ENCODE results near the gene NEDD4L.

NEDD4L gene

GRCh38 chr18:58247363-58247834 lies 203.4 kb downstream of the NEDD4L start:
- Mint-ChIP-seq H3K27me3 (no peaks in the 10 kb centered on the region), H3K9me3 (no peaks in the 10 kb centered on the region), H3K4me3 (no peak overlapping the region), H3K4me1 (ENCODE audit: low read depth) (no peaks in the 10 kb centered on the region), H3K27ac (no peak overlapping the region), H3K36me3 (ENCODE audit: low read depth) (no peaks in the 10 kb centered on the region)

DNA sequence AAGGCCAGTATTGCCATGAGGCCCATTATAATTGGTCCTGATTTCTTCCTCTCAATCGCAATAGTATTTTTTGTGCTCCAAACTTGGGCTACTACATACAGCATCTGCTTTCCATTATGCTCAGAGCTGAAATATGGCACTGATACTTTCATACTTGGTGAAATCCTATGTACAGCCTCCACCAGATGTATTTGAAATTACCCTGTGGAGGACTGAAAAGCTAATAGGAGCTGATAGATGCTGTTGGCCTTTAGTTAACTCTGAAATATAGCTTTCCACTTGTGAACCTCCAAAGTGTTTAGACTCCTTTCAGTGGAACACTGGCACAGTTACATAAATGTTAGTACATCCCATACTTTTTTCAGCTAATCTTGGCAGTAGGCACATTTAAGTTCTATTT lies 205.7 kb downstream of the NEDD4L start:
- H3K36me3 Mint-ChIP-seq (ENCODE audit: low read depth): no peaks in the 10 kb centered on the region
- no peak overlapping the region for H3K27ac Mint-ChIP-seq
- H3K27me3 Mint-ChIP-seq: no peaks in the 10 kb centered on the region
- no peak overlapping the region for H3K4me3 Mint-ChIP-seq
- H3K4me1 Mint-ChIP-seq (ENCODE audit: low read depth): no peaks in the 10 kb centered on the region
- H3K9me3 Mint-ChIP-seq: no peaks in the 10 kb centered on the region

DNA sequence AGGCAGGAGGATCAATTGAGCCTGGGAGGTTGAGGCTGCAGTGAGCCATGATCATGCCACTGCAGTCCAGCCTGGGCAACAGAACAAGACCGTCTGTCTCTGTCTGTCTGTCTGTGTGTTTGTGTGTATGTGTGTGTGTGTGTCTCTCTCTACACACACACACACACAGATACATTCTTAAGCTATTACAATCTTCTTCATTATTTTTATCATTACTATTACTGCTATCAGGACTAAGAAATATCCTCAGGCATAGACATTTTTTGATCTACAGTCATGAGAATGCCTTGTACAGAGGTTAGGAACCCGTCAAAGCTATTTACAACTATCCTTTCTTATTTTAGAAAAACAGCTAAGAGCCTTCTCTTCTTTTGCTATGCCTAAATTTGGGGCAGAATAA lies 207.4 kb downstream of the NEDD4L start:
- no peaks in the 10 kb centered on the region for H3K4me1 Mint-ChIP-seq (ENCODE audit: low read depth)

GRCh38 chr18:58252166-58252565 lies 208.1 kb downstream of the NEDD4L start:
- Mint-ChIP-seq H3K27ac (no peak overlapping the region), H3K4me1 (ENCODE audit: low read depth) (no peaks in the 10 kb centered on the region), H3K36me3 (ENCODE audit: low read depth) (no peaks in the 10 kb centered on the region), H3K4me3 (no peak overlapping the region), H3K9me3 (no peaks in the 10 kb centered on the region), H3K27me3 (no peaks in the 10 kb centered on the region)

More for the DNA sequence above, 207.4 kb downstream of the NEDD4L start:
- no peaks in the 10 kb centered on the region for H3K9me3 Mint-ChIP-seq
- H3K27me3 Mint-ChIP-seq: no peaks in the 10 kb centered on the region
- no peak overlapping the region for H3K27ac Mint-ChIP-seq
- H3K36me3 Mint-ChIP-seq (ENCODE audit: low read depth): no peaks in the 10 kb centered on the region
- H3K4me3 Mint-ChIP-seq: no peak overlapping the region

- Mint-ChIP-seq H3K9me3 (no peaks in the 10 kb centered on the region), H3K4me3 (no peak overlapping the region), H3K27me3 (no peaks in the 10 kb centered on the region), H3K36me3 (ENCODE audit: low read depth) (no peaks in the 10 kb centered on the region), H3K4me1 (ENCODE audit: low read depth) (no peaks in the 10 kb centered on the region), H3K27ac (no peak overlapping the region)
These were observed 209.3 kb downstream of the NEDD4L start for GRCh38 chr18:58253318-58253717.

DNA sequence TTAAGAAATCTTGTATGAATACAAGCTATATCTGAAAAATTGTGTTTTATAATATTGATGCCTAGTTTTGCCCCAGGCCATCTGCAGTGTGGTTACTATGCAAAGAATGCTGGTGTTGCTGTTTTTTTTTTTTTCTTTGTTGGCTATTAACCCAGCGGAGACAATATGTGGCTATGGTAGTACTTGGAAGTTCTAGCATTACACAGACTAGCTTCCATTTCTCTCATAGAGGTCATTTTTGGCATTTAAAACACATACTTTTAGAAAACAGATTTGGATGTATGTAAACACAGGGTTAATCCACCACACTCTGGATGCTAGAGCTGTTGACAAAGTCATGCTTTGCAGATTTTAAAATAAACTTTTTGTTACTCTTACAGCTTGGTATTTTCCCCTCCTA lies 209.8 kb downstream of the NEDD4L start:
- H3K27ac Mint-ChIP-seq: no peak overlapping the region
- no peak overlapping the region for H3K4me3 Mint-ChIP-seq
- no peaks in the 10 kb centered on the region for H3K9me3 Mint-ChIP-seq
- H3K4me1 Mint-ChIP-seq (ENCODE audit: low read depth): no peaks in the 10 kb centered on the region
- H3K36me3 Mint-ChIP-seq (ENCODE audit: low read depth): no peaks in the 10 kb centered on the region
- H3K27me3 Mint-ChIP-seq: no peaks in the 10 kb centered on the region

GRCh38 chr18:58254873-58255511 lies 211.0 kb downstream of the NEDD4L start:
- Mint-ChIP-seq H3K4me1 (ENCODE audit: low read depth) (no peaks in the 10 kb centered on the region), H3K4me3 (no peak overlapping the region), H3K27ac (no peak overlapping the region), H3K36me3 (ENCODE audit: low read depth) (no peaks in the 10 kb centered on the region), H3K9me3 (no peaks in the 10 kb centered on the region), H3K27me3 (no peaks in the 10 kb centered on the region)

DNA sequence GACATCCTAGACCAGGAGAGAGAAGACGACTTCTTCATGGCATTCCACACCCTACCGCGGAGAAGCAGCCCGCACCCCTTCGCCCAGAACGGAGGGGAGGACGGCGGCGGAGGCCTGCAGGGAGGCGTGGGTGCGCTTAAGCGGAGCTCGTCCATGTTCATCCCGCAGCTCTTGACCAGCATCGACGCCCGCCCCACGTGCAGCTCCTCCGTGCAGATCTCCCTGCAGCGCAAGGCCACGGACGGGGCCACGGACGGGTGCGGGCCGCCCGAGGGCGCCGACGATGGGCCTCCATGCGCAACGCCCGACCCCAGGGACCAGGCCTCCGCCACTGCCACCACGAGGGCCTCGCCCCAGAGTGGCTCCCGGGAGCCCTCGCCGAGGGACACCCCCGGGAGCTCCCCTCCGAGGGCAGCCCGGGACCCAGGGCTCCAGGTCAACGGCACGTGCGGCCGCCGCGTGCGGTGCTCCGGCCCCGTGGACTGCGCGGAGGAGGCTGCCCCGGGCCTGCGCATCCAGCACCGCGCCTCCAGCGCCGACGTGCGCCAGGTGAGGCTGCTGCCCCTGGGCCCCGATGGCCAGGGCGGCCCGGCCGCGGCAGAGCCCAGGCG lies 211.8 kb downstream of the NEDD4L start:
- no peaks in the 10 kb centered on the region for H3K4me1 Mint-ChIP-seq (ENCODE audit: low read depth)
- H3K27me3 Mint-ChIP-seq: no peaks in the 10 kb centered on the region
- H3K9me3 Mint-ChIP-seq: no peaks in the 10 kb centered on the region
- no peak overlapping the region for H3K27ac Mint-ChIP-seq
- no peaks in the 10 kb centered on the region for H3K36me3 Mint-ChIP-seq (ENCODE audit: low read depth)
- no peak overlapping the region for H3K4me3 Mint-ChIP-seq

GRCh38 chr18:58256316-58257080 lies 212.5 kb downstream of the NEDD4L start:
- Mint-ChIP-seq H3K4me3 (no peak overlapping the region), H3K36me3 (ENCODE audit: low read depth) (no peaks in the 10 kb centered on the region), H3K9me3 (no peaks in the 10 kb centered on the region), H3K27ac (no peak overlapping the region), H3K4me1 (ENCODE audit: low read depth) (no peaks in the 10 kb centered on the region), H3K27me3 (no peaks in the 10 kb centered on the region)

GRCh38 chr18:58257461-58257860 lies 213.4 kb downstream of the NEDD4L start:
- no peaks in the 10 kb centered on the region for H3K27me3 Mint-ChIP-seq
- no peak overlapping the region for H3K27ac Mint-ChIP-seq
- no peaks in the 10 kb centered on the region for H3K36me3 Mint-ChIP-seq (ENCODE audit: low read depth)
- H3K4me3 Mint-ChIP-seq: no peak overlapping the region
- no peaks in the 10 kb centered on the region for H3K9me3 Mint-ChIP-seq
- H3K4me1 Mint-ChIP-seq (ENCODE audit: low read depth): no peaks in the 10 kb centered on the region

- no peaks in the 10 kb centered on the region for H3K36me3 Mint-ChIP-seq (ENCODE audit: low read depth)
- H3K4me3 Mint-ChIP-seq: no peak overlapping the region
- H3K27ac Mint-ChIP-seq: no peak overlapping the region
- H3K4me1 Mint-ChIP-seq (ENCODE audit: low read depth): peaks cover 11% of the 10 kb centered on the region
- no peaks in the 10 kb centered on the region for H3K9me3 Mint-ChIP-seq
- no peaks in the 10 kb centered on the region for H3K27me3 Mint-ChIP-seq
These were observed 214.8 kb downstream of the NEDD4L start for GRCh38 chr18:58258692-58259342.

DNA sequence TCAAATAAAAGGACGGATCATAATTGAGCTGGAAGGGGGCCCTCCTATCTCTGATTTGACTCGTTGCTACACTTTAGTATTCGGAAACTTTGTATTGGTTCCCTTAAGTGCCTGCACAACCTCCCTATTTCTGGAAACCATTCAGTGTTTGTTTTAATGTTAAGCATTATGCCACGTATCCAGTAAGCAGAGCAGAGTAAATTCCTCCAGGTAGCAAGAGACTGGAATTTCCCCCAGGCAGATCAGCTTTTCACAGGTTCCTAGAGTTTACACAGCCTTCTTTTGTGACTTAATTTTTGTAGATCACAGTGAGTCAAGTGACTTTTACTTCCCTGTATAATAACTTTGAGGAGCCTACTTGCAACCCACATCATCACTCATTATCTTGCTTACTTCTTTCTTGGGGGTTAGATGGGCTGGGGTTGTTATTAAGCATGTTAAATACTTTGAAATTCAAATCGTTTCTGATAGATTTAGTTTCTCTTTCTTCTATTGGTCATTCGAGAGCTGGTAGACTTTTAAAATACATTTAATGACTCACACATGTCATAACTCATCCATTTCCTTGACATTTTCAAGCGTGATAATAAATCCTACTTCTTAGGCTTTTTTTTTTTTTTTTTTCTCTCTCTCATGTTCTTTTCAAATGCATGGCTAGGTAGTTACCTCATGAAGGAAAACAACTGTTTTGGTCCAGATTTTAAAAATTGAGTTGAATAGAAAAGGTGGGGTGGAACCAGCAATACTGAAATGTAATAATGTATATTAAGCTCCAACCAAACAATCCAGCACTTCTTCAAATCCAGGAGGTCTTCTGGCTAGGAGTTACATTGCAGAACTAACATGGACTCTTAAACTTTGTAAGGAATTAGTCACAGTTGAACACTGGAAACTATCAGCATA lies 219.3 kb downstream of the NEDD4L start:
- no peaks in the 10 kb centered on the region for H3K27me3 Mint-ChIP-seq
- peaks cover 11% of the 10 kb centered on the region for H3K4me1 Mint-ChIP-seq (ENCODE audit: low read depth)
- H3K9me3 Mint-ChIP-seq: no peaks in the 10 kb centered on the region
- no peaks in the 10 kb centered on the region for H3K36me3 Mint-ChIP-seq (ENCODE audit: low read depth)
- no peak overlapping the region for H3K27ac Mint-ChIP-seq
- H3K4me3 Mint-ChIP-seq: peak overlapping the region; percentile 24

DNA sequence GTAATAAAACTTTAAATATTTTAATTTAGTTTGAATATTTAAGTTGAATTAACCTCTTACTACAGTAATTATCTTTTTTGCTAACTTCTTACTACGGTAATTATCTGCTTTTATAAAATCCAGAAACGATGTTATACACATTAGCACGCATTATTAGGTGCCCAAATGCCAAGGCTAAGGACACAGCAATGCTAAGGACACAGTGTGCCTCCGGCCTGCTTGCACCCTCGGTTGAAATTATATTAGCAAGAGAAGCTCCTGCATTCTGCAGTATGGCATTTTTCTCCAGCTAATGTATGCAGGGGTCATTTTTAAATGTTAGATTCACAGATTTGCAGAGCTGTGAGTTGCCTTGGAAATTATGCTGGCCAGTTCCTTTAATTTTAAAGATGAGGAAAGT lies 220.0 kb downstream of the NEDD4L start:
- H3K4me3 Mint-ChIP-seq: no peak overlapping the region
- no peaks in the 10 kb centered on the region for H3K36me3 Mint-ChIP-seq (ENCODE audit: low read depth)
- no peaks in the 10 kb centered on the region for H3K27me3 Mint-ChIP-seq
- H3K4me1 Mint-ChIP-seq (ENCODE audit: low read depth): peaks cover 11% of the 10 kb centered on the region
- H3K27ac Mint-ChIP-seq: no peak overlapping the region
- no peaks in the 10 kb centered on the region for H3K9me3 Mint-ChIP-seq

GRCh38 chr18:58264840-58265239 lies 220.8 kb downstream of the NEDD4L start:
- Mint-ChIP-seq H3K27ac (no peak overlapping the region), H3K36me3 (ENCODE audit: low read depth) (no peaks in the 10 kb centered on the region), H3K4me3 (no peak overlapping the region), H3K27me3 (no peaks in the 10 kb centered on the region), H3K4me1 (ENCODE audit: low read depth) (peaks cover 11% of the 10 kb centered on the region), H3K9me3 (no peaks in the 10 kb centered on the region)

All from stimulated activated naive CD8-positive, alpha-beta T cell treated with anti-CD3 and anti-CD28 coated beads, Interleukin-15, Interleukin-2, amounts not matched to agents 100 ng/mL and 50 ng/mL, for 24 hours (primary cell).